Measurements from ENCODE around the gene PAQR5. TPM values are rescaled to one million over a fixed set of nuclear protein-coding genes. Genes with fewer than 3 reads are reported as not detected.

PAQR5 gene
- total and polyA plus RNA-seq, 9 of the 15 experiments (the other 6 are each of a cell fraction or from before 2014, with no cell fraction given), result 0.04 to 0.08 TPM; not detected in 7

GRCh38 chr15:69435985-69436384 is 137.3 kb downstream of the PAQR5 start (continued):
- TF ChIP-seq RERE (CRISPR knock-in tag; IDR thresholded peaks at IDR 0.05; ENCODE audit: borderline replicate concordance) (no peak), MTA2 (IDR thresholded peaks at IDR 0.05; ENCODE audit: low read depth) (no peak), LEF1 (IDR thresholded peaks at IDR 0.05) (no peak)

- H3K79me2 ChIP-seq (ENCODE audit: control insufficient read depth, insufficient read depth, low read length), result no peaks in the 10 kb centered on the region
- intact Hi-C loops (cut with micrococcal nuclease) (no loop called here), in situ Hi-C loops (cut with MboI) (no loop called here)
- no peak for FAIRE-seq
- H3K4me1 ChIP-seq (replicated peaks in 1 of 2; ENCODE audit: control insufficient read depth in 2 of 2, insufficient read depth in 2 of 2, low read length in 2 of 2), result no peaks in the 10 kb centered on the region
- POLR2A ChIA-PET, result interaction anchor here (2.7 kb wide), 1 partner anchor 15 kb away, joined by 25 read pairs; the partner anchor contains the start of gene RPLP1
- no peak overlapping the region for H3K4me3 ChIP-seq
- H3K9ac ChIP-seq (ENCODE audit: insufficient read depth in 1 of 2, low read depth in 2 of 2, low read length in 2 of 2), result no peak overlapping the region
- H3K4me2 ChIP-seq (ENCODE audit: insufficient read depth, low read length), result no peak overlapping the region
- ATAC-seq, result no peak
- H3K36me3 ChIP-seq (ENCODE audit: control insufficient read depth, insufficient read depth, low read length), result peaks cover 94% of the 10 kb centered on the region
- H2AFZ ChIP-seq (ENCODE audit: low read depth, low read length), result no peak overlapping the region
- H3K9me1 ChIP-seq (ENCODE audit: control insufficient read depth, insufficient read depth, low read length), result no peaks in the 10 kb centered on the region
- CTCF ChIA-PET (ENCODE audit: low intra/inter-chr PET ratio), result no interaction called here
- no peak for DNase-seq (ENCODE audit: extremely low read depth in 1 of 4, low spot score in 3 of 4)
- no peaks in the 10 kb centered on the region for H3K9me3 ChIP-seq (replicated peaks; ENCODE audit: control insufficient read depth, insufficient read depth, low read depth, low read length)
- H4K20me1 ChIP-seq (replicated peaks; ENCODE audit: control insufficient read depth, insufficient read depth, low read length), result no peaks in the 10 kb centered on the region
- no peak overlapping the region for H3K27ac ChIP-seq (ENCODE audit: extremely low read depth, low read depth, low read length)
- H3K27me3 ChIP-seq (ENCODE audit: control insufficient read depth in 2 of 2, insufficient read depth in 2 of 2, low read length in 2 of 2), result no peaks in the 10 kb centered on the region
- WGBS (ENCODE audit: insufficient coverage, low coverage, missing lambda C conversion rate), result 98% methylated on average over 4 of the region's 4 CpGs
- BruUV-seq (replicated peaks), result no TSS peak
- TF ChIP-seq CHD2 (IDR thresholded peaks at IDR 0.05; ENCODE audit: low read depth, low read length), result no peak
- no peak for TF ChIP-seq HNRNPLL (IDR thresholded peaks at IDR 0.05; ENCODE audit: low read depth, low read length, poor library complexity, severe bottlenecking)
- TF ChIP-seq BCOR (IDR thresholded peaks at IDR 0.05), result no peak
- TF ChIP-seq MEF2A (IDR thresholded peaks at IDR 0.05; ENCODE audit: control insufficient read depth, low read depth, low read length), result no peak
- TF ChIP-seq THAP7 (CRISPR knock-in tag; IDR thresholded peaks at IDR 0.05), result no peak
Observed at GRCh38 chr15:69436951-69437350, 138.2 kb downstream of the PAQR5 start.
